HEK293 (cell line): Measurements from ENCODE around the gene BTG1.

Source experiments
- CTCF ChIA-PET: fragments of 350-600 bp; formaldehyde crosslinking; extraction: SDS; loops from one replicate; lab custom pipeline; 2021; ENCODE audit warnings: antibody characterized with exemption; lab: Yijun Ruan, JAX
- POLR2A ChIA-PET: fragments of 300-600 bp; formaldehyde crosslinking; extraction: SDS; loops from one replicate; lab custom pipeline; 2020; ENCODE audit warnings: antibody characterized with exemption, inconsistent platforms; lab: Yijun Ruan, JAX
- H3K27ac ChIP-seq: fragments of 200-500 bp; sonication (Bioruptor generic); 2 replicates; pipeline ENCODE4 v1.5.1; 2014; ENCODE audit warnings: low read depth, low read length, control low read depth, inconsistent platforms; ENCODE audit errors: extremely low read depth
- H3K36me3 ChIP-seq, 2 experiments: fragments of 200-500 bp in 1 of 2; sonication (Bioruptor generic) in 1 of 2; 1 replicate in 1 of 2; 2 replicates in 1 of 2; pipeline ENCODE4 v1.5.1; 2014 to 2017; ENCODE audit warnings: inconsistent platforms in 2 of 2, low read length in 2 of 2; ENCODE audit not compliant: control insufficient read depth in 2 of 2, insufficient read depth in 1 of 2
- H3K4me1 ChIP-seq: fragments of 200-500 bp; sonication (Bioruptor generic); 2 replicates; pipeline ENCODE4 v1.5.1; 2014; ENCODE audit warnings: mild to moderate bottlenecking, low read length, inconsistent platforms; ENCODE audit not compliant: control insufficient read depth, insufficient read depth
- H3K4me3 ChIP-seq: 2 replicates; pipeline ENCODE4 v1.5.1; 2011; ENCODE audit warnings: low read depth, mild to moderate bottlenecking, control low read depth, low read length, moderate library complexity
- H3K9me3 ChIP-seq: fragments of 200-500 bp; sonication (Bioruptor generic); 2 replicates; pipeline ENCODE4 v1.5.1; 2014; ENCODE audit warnings: low read depth, low read length, inconsistent platforms; ENCODE audit not compliant: control insufficient read depth, insufficient read depth
- BCL6B ChIP-seq: fragments of 450-650 bp; formaldehyde crosslinking; IDR thresholded peaks from 2 replicates; pipeline ENCODE4 v1.5.1; 2017; ENCODE audit warnings: missing biosample characterization, missing genetic modification characterization
- FEZF1 ChIP-seq: fragments of 450-650 bp; formaldehyde crosslinking; IDR thresholded peaks from 2 replicates; pipeline ENCODE4 v1.5.1; 2016; ENCODE audit warnings: missing biosample characterization, missing genetic modification characterization
- GLI2 ChIP-seq: fragments of 450-650 bp; formaldehyde crosslinking; IDR thresholded peaks from 2 replicates; pipeline ENCODE4; 2017; ENCODE audit warnings: missing biosample characterization, missing genetic modification characterization, low read depth, borderline replicate concordance
- IKZF3 ChIP-seq: fragments of 450-650 bp; IDR thresholded peaks from 2 replicates; pipeline ENCODE4 v1.5.0; 2018; ENCODE audit warnings: missing biosample characterization, mild to moderate bottlenecking, missing genetic modification characterization, moderate library complexity
- KLF16 ChIP-seq: fragments of 450-650 bp; formaldehyde crosslinking; IDR thresholded peaks from 2 replicates; pipeline ENCODE4 v1.5.1; 2017; ENCODE audit warnings: missing biosample characterization, missing genetic modification characterization
- MZF1 ChIP-seq: fragments of 450-650 bp; formaldehyde crosslinking; IDR thresholded peaks from 2 replicates; pipeline ENCODE4 v1.5.1; 2017; ENCODE audit warnings: missing biosample characterization, missing genetic modification characterization, borderline replicate concordance
- PRDM1 ChIP-seq: fragments of 450-650 bp; formaldehyde crosslinking; IDR thresholded peaks from 2 replicates; pipeline ENCODE4; 2016; ENCODE audit warnings: missing biosample characterization, missing genetic modification characterization
- PRDM6 ChIP-seq: fragments of 450-650 bp; formaldehyde crosslinking; IDR thresholded peaks from 2 replicates; pipeline ENCODE4 v1.5.1; 2017; ENCODE audit warnings: missing biosample characterization, missing genetic modification characterization
- SCRT2 ChIP-seq: fragments of 450-650 bp; formaldehyde crosslinking; IDR thresholded peaks from 2 replicates; pipeline ENCODE4 v1.5.1; 2016; ENCODE audit warnings: missing biosample characterization, missing genetic modification characterization
- SP7 ChIP-seq: fragments of 450-650 bp; formaldehyde crosslinking; IDR thresholded peaks from 2 replicates; pipeline ENCODE4 v1.5.1; 2016; ENCODE audit warnings: missing biosample characterization, missing genetic modification characterization
- ZEB2 ChIP-seq: fragments of 450-650 bp; formaldehyde crosslinking; IDR thresholded peaks from 2 replicates; pipeline ENCODE4 v1.5.1; 2016; ENCODE audit warnings: missing biosample characterization, missing genetic modification characterization
- ZNF140 ChIP-seq: fragments of 450-650 bp; formaldehyde crosslinking; IDR thresholded peaks from 2 replicates; pipeline ENCODE4 v1.5.1; 2016; ENCODE audit warnings: missing biosample characterization, missing genetic modification characterization
- ZNF2 ChIP-seq: fragments of 450-650 bp; formaldehyde crosslinking; IDR thresholded peaks from 2 replicates; pipeline ENCODE4 v1.5.1; 2016; ENCODE audit warnings: missing biosample characterization, missing genetic modification characterization
- ZNF280D ChIP-seq: fragments of 450-650 bp; formaldehyde crosslinking; IDR thresholded peaks from 2 replicates; pipeline ENCODE4 v1.5.1; 2016; ENCODE audit warnings: missing biosample characterization, missing genetic modification characterization
- ZNF292 ChIP-seq: fragments of 450-650 bp; formaldehyde crosslinking; IDR thresholded peaks from 2 replicates; pipeline ENCODE4 v1.5.1; 2016; ENCODE audit warnings: low read depth, missing biosample characterization, missing genetic modification characterization, borderline replicate concordance
- ZNF324 ChIP-seq: fragments of 450-650 bp; formaldehyde crosslinking; IDR thresholded peaks from 2 replicates; pipeline ENCODE4 v1.5.1; 2016; ENCODE audit warnings: missing biosample characterization, missing genetic modification characterization
- ZNF362 ChIP-seq: fragments of 450-650 bp; formaldehyde crosslinking; IDR thresholded peaks from 2 replicates; pipeline ENCODE4 v1.5.1; 2016; ENCODE audit warnings: missing biosample characterization, missing genetic modification characterization
- ZNF366 ChIP-seq: fragments of 450-650 bp; formaldehyde crosslinking; conservative IDR thresholded peaks from 2 replicates; pipeline ENCODE4 v1.5.1; 2016; ENCODE audit warnings: missing biosample characterization, missing genetic modification characterization
- ZNF529 ChIP-seq: fragments of 450-650 bp; formaldehyde crosslinking; IDR thresholded peaks from 2 replicates; pipeline ENCODE4 v1.5.1; 2017; ENCODE audit warnings: missing genetic modification characterization, missing biosample characterization; ENCODE audit not compliant: insufficient replicate concordance
- ZNF530 ChIP-seq: fragments of 450-650 bp; formaldehyde crosslinking; IDR thresholded peaks from 2 replicates; pipeline ENCODE4 v1.5.1; 2016; ENCODE audit warnings: low read depth, missing biosample characterization, missing genetic modification characterization
- ZNF555 ChIP-seq: fragments of 450-650 bp; formaldehyde crosslinking; conservative IDR thresholded peaks from 2 replicates; pipeline ENCODE4 v1.5.1; 2017; ENCODE audit warnings: missing biosample characterization, mild to moderate bottlenecking, missing genetic modification characterization, inconsistent platforms
- ZNF626 ChIP-seq: fragments of 450-650 bp; sonication (Bioruptor Pico); formaldehyde crosslinking; IDR thresholded peaks from 2 replicates; pipeline ENCODE4 v1.5.1; 2018; ENCODE audit warnings: missing biosample characterization, missing genetic modification characterization, inconsistent platforms
- ZNF645 ChIP-seq: fragments of 450-650 bp; formaldehyde crosslinking; IDR thresholded peaks from 2 replicates; pipeline ENCODE4; 2016; ENCODE audit warnings: missing biosample characterization, missing genetic modification characterization
- ZNF701 ChIP-seq: fragments of 450-650 bp; formaldehyde crosslinking; IDR thresholded peaks from 2 replicates; pipeline ENCODE4 v1.5.1; 2016; ENCODE audit warnings: missing biosample characterization, missing genetic modification characterization

Gene BTG1

GRCh38 chr12:92139634-92140150 is 6.0 kb downstream of the BTG1 start (continued):
- TF ChIP-seq ZNF324 (tag by site-specific recombination) (no peak), SP7 (tag by site-specific recombination) (peak; percentile 47; the same call in 1 of the 2 replicates), MZF1 (0 out of 2 replicates have a peak, but pooled peaks have one; percentile 16), ZNF140 (tag by site-specific recombination) (peak; percentile 90), PRDM6 (tag by site-specific recombination) (peak; percentile 34; the same call in 1 of the 2 replicates), GLI2 (tag by site-specific recombination) (no peak), PRDM1 (peak; percentile 92)

- Histone ChIP-seq H3K9me3 (no peaks in the 10 kb centered on the region), H3K4me1 (peaks cover 27% of the 10 kb centered on the region), H3K4me3 (no peak overlapping the region; the same call in 1 of the 2 replicates), H3K27ac (no peak overlapping the region), H3K36me3 (peaks cover 14 to 32% of the 10 kb centered on the region in 2 experiments; a peak in 2 of 3 replicates)
- ChIA-PET POLR2A (no interaction called here), CTCF (no interaction called here)
- TF ChIP-seq ZNF324 (tag by site-specific recombination) (no peak), FEZF1 (tag by site-specific recombination) (peak; percentile 86), ZNF362 (tag by site-specific recombination) (no peak), BCL6B (tag by site-specific recombination) (peak; percentile 68), SCRT2 (tag by site-specific recombination) (no peak), ZNF366 (tag by site-specific recombination) (0 out of 2 replicates have a peak, but pooled peaks have one; percentile 35), ZNF555 (no peak), KLF16 (no peak), ZNF529 (tag by site-specific recombination) (no peak), ZNF701 (tag by site-specific recombination) (no peak), ZEB2 (tag by site-specific recombination) (0 out of 2 replicates have a peak, but pooled peaks have one; percentile 47), IKZF3 (tag by site-specific recombination) (peak; percentile 50; the same call in 1 of the 2 replicates), ZNF2 (no peak), MZF1 (no peak), ZNF645 (tag by site-specific recombination) (no peak), PRDM6 (tag by site-specific recombination) (peak; percentile 70), ZNF292 (no peak), ZNF530 (no peak), ZNF280D (tag by site-specific recombination) (no peak), ZNF626 (tag by site-specific recombination) (no peak)
Observed at GRCh38 chr12:92138626-92139025, 7.0 kb downstream of the BTG1 start.
